Measurements from ENCODE around the gene ECE1.

Gene ECE1

DNA sequence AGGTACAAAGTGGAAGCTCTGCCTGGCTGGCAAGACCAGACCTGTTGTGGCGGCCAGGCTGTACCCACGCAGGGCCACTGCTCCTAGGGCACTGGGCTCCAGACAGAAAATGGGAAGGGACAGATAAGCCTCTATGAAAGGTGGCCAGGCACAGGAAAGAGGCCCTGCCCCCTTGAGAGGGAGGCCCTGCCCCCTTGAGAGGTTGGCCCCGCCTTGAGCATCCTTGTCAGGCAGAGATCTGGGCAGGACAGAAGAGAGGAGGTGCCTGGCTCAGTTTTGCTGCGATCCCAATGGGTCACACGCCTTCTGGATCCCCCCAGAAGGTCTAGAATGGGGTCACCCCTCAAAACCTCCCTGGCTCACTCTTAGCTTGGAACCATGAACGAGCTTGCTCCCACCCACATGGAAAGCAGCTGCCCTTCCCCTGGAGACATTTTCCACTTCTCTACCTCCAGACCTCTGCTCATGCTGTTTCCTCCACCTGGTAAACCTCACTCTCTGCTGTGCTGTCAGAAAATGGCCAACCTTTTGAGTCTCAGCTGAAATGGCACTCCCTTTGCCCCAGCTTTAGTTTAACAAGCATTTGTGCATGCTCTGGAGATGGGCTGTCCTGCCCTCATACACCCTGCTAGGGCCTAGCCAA, 17.5 kb upstream of the ECE1 start:
- DNase-seq: no peak

DNA sequence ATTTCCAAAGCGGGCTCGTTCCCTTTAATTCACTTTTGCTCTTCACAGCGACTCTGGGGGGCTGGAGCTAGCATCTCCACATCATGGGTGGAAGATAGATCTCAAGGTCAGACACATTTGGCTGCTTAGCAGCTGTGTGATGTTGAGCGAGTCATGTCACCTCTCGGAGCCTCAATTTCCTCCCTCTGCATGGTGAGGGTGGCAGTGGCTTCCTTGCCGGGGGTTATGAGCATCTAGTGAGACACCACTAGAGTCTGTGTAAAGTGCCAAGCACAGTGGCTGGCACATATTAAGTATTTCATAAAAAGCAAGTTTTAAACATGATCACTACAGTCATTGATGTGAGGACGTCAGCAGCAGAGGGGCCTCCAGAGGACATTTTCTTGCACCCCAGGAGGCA, 16.9 kb upstream of the ECE1 start:
- DNase-seq: no peak

DNA sequence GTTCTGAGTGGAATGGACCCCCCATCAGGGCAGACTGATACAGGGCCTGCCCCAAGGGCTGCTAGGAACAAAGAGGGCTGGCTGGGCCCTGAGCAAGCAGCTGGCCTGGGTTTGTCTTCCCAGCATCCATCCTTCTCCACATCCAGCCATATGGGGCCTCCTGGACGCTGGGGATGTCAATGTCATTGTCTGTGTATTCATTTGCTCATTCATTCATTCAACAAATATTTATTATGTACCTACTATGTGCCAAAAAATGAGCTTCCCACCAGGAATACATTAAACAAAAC, 15.6 kb upstream of the ECE1 start:
- DNase-seq: no peak

DNA sequence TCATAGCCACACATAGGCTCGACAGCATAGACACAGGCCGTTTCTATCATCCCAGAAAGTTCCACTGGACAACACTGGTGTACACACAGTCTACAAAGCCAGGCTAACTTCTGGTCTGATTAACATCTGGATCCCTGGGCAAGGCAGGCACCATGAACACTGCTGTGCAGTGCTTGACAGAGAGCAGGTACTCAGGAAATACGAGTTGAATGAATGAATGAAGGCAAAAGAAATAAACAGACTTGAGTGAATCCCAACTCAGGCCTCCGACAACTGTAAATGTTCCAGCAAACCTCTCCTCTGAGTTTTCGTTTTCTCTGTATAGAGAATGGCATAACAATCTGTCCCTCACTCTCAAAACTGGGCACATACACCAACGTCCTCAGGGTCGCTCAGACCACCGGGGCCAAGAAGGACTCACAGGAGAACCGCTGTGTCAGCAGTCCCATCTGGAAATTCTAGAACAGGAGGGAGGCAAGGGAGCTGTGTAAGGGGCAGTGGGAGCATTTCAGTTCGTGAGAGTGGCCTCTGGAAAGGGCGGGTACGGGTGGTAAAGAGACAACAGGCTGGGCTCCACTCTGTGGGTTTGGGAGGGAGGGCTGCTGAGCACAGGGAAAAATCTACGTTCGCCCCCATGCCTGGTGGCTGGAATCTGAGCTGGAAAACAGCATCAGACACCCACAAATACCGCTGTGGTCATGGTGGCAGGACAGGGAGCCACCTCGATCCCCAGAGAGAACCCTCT, 15.1 kb upstream of the ECE1 start:
- DNase-seq: no peak

DNA sequence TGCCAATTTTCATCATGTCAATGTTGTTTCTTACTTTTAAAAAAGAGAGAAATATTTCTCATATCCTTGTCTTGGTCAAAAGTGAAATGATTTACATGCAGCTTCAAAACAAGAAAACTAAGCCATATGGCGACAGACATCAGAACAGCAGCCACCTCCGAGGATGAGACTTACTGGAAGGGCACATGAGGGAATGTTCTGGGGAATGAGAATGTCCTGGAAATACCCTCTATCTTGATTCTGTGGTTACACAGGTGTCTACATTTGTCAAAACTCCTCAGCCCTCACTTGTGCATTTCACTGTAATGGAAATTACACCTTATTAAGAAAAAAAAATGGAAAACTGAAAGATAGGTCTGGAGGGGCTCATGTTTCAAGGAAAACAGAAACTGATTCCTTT, 14.2 kb upstream of the ECE1 start:
- no peak for DNase-seq

DNA sequence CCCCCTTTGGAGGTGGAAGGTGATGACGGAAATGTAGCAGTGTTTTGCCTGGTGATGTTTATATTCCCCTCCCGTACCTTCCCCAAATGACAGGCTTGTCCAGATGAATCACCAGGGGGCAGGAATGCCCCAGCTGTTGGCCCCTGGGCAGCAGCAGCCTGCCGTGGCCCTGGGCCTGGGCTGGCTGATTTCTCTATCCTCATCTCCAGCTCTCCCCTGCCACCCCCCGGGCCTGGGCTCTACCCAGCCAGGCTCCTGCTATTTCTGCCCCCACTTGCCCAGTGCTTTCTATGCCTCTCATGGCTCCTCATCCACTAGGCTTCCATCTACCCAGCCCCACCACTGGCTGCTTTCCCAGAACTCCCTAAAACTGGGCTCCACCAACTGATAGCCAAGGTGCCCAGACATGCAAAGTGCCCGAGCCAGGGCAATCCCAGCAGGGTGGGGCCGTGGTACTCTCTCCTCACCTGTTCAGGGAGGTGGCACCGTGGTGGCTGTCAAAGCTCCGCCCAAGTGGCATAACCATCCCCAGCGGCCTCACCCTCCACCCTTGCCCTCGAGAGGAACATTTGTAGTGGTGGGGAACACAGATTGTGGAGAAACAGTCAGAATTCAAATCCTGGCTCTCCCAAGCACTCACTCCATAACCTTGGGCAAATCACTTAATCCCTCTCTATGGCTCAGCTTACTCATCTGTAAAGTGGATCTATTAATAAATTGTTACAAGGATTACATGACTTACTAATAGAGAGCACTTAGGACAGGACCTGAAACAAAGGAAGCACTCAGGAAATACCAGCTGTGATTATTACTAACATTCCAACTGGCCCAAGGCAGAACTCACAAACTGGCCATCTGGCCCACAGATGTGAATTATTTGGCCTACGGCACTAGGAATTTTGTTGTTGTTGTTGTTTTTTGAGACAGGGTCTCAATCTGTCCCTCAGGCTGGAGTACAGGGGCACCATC, 12.8 kb upstream of the ECE1 start:
- DNase-seq: no peak

DNA sequence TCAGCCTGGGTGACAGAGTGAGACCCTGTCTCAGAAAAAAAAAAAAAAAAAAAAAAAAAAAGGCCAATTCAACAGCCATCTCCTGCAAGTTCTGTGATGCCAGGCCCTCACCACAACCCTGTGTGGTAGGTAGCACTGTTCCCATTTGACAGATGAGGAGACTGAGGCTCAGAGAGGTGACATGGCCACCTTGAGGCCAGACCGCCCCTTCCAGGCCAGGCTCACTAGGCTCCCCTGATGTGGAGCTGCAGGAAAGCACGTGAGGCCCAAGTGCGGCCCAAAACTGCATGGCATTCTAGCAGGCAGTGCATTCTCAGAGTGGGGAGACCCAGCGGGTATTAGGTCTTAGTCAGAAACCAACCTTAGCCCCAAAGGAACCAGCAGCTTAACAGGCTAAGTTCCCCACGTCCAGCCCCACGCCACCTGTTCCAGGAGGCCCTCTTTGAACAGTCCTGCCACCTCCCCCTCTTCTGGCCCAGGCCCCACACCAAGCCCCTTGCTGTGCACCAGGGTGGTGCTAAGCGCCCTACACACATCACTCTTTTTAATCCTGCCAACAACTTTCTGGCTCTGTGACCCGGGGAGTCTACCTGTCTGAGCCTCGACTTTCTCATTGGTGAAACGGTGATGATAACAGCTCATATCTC, 11.7 kb upstream of the ECE1 start:
- DNase-seq: no peak

DNA sequence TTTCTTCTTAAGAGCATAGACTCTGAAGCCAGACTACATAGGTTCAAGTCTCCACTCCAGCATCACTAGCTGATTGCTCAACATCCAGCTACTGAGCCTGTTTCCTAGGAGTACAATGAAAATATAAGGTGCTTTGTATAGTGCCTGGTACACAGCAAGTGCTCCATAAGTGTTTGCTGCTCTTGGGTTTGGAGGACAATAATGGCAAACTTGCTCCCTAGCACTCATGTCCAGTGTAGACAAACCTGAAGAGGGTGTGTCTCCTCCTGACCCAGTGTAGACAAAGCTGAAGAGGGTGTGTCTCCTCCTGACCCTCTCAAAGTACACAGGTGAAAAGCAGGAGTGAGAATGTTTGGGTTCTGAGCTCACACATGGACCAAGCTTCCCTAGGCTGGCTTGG, 10.5 kb upstream of the ECE1 start:
- DNase-seq: no peak

DNA sequence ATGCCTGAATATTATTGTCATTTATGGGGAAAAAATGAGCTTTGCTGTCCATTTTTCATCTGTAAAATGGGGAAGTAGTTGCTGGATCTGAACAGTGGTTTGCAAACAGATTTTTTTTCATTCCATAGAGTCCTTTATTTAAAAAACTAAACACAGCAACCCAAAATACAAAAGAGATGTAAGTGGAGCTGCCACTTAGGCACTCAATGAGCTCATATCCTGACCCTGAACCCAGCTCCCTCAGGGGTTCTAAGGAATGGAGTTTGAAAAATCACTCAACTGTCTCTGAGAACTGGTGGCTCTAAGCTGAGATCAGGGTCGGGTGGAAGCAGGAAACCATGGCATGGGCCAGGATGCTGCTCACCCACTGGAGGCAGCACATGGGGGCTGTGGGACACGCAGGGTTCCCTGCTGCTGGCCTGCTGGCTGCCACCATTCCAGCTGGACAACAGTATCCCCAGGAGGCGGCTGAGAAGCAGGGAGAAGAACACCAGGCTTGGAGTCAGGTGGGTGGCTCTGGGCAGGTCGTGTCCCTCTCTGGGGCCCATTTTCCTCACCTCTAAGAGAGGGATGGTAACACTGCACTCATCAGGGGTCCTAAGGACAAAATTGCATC, 9.6 kb upstream of the ECE1 start:
- peak in 1 of 2 donors; percentile 16 for DNase-seq

DNA sequence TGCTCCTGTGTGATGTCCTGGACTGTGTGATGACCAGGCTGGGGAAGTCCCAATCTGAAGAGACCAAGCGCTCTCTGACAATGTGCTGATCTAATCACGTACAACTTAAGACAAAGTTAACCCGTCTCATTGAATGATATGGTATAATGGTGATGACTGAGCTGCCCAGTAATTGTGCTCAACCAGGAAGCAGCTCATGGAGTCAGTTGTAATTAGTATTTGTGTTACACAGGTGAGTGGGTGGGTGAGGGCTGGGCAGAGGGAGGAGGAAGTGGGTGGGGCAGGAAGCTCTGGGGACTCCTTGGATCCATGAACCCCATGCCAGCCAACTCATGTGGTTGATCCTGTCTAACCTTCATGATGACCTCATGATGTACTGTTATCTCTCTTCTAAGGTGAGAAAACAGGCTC, 8.7 kb upstream of the ECE1 start:
- DNase-seq: no peak

DNA sequence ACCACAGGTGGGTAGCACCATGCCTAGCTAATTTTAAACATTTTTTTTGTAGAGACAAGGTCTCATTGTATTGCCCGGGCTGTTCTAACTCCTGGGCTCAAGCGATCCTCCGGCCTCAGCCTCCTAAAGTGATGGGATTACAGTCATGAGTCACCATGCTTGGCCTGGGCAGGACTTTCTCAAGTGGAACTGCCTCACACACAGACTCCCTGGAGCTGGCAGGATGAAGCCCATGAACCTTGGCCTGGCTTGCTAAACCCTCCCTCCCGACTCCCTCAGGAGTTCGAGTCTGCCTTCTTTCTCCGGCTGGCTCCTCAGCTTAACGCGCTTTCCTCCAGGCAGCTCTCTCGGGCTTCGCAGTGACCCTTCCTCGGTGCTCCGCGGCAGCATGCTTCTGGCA, 7.7 kb upstream of the ECE1 start:
- DNase-seq: no peak

DNA sequence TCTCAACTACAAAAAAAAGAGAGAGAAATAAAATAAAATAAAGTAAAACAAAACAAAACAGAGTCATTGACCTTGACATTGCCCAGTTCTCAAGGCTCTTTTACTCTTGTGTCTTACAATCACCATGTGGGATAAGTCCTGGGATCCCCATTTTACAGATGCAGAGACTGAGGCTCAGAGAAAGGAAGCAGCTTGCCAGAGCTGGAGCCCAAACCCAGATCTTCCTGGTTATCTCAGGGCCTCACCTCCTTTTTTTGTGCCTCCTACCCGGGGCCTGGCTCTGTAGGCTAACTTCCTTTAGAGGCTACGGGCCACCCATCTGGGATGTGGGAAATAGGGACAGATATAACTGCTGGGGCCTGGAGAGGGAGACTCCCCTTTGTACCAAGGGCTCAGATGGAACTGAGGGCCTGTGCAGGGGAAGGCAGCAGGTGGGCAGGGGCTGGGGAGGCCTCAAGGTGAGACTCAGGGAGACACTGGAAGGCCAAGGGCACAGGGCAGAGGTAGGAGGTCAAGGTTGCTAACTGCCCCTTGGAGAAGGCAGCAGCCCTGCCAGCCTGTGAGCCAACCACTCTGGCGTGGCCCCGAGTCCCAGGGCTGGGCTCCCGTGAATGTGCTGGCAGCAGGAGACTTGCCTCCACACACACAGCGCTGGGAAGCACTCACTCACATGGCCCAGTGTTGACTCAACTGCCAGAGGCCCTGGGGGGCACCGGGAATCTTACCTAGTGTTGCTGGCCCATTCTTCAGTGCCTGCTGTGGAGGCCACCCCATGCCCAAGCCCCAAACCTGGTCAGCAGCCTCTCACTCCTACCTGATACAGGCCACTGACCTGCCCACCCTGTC, 6.5 kb upstream of the ECE1 start:
- no peak for DNase-seq

DNA sequence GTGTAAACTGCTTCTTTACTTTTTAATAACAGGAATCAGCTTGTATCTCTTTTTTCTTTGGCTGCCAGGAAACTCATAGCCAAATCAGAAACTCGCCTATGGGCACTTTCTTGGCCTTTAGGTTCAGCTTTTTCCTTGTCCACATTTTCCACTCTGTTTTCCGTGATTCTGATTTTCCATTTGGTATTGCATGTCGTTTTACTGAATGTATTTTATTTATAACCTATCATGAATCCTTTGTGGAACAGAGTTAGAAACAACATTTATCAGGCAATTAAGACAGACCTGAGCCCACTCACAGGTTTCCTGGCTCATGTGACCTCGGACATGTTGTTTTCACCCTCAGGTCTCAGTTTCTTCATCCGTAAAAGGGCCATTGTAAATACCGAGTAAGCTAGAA, 5.3 kb upstream of the ECE1 start:
- DNase-seq: no peak

DNA sequence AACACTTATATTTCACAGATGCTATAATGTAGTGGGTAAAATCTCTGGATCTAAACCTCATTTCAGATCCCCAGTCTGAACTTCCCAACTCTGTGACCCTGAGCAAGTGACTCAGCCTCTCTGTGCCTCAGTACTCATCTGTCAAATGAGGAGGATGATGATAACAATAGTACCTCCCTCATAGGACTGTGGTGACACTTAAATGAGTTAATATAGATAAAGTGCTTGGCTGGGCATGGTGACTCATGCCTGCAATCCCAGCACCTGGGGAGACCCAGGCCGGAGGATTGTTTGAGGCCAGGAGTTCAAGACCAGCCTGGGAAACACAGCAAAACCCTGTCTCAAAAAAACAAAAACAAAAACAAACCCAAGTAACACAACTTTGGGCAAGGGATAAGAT, 4.7 kb upstream of the ECE1 start:
- peak; percentile 7 to 46 for DNase-seq

DNA sequence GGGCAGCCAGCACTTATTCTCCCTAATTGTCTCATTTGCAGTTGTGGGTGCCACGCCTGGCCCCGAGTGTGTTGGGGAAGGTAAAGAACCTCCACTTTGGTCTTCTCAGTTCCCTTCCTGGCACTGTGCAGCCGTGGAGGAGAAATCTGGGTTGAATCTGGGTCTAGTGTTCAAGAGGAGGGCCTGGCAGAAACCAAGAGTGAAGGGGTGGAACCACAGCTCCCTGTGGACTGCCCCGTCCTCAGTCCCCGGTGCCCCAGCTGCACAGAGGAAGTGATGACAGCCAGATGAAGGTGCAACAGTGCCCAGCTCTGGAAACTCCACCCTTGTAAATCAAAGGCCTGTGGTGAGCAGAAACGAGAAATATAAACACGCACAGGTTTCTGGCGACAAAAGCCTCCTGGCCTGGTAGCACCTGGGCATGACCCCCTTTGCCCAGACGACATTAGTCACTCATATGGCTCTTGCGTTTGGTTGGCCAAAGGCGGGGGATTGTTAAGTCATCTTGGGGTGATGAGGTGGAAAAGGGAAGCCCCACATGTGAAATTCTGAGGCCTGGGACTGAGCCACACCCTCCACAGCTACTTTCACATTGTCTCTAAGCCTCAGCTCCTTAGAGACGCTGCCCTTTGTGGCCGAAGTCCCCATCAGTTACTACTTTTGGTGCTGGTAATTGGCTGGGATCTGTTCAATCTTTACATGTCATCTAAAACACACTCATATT, 4.2 kb upstream of the ECE1 start:
- peak; percentile 81 to 86 for DNase-seq

DNA sequence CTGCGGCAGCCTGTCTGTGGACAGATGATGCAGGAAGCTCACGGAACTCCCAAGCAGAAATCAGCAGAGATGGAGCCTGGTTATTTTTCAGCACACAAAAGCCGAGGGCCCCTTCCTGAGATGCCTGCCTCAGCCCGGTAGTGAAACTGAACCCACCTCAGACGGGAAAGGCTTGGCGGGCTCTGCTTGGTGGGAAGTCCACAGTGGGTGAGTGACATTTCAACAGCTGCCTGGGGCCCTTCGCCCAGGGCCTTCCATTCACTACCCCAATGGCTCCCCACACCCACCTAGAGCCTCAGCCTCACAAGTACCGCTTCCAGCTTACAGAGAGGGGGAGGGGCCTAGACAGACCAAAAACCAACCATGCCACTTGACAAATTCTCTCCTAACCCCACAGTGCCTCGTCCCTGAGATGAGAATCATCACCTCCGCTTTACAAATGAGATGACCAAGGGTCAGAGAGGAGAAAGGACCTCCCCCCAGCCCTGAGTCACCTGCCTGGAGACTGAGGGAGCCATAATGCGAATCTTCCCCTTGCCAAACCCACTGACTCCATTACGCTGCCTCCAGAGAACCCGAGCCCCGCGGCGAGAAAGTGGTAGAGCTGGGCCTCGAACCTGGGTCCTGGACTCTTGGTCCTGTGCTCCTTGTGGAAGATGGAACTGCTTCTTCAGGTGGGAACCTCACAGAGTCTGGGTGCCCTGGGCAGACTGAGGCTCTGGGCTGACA, 3.4 kb upstream of the ECE1 start:
- no peak for DNase-seq

DNA sequence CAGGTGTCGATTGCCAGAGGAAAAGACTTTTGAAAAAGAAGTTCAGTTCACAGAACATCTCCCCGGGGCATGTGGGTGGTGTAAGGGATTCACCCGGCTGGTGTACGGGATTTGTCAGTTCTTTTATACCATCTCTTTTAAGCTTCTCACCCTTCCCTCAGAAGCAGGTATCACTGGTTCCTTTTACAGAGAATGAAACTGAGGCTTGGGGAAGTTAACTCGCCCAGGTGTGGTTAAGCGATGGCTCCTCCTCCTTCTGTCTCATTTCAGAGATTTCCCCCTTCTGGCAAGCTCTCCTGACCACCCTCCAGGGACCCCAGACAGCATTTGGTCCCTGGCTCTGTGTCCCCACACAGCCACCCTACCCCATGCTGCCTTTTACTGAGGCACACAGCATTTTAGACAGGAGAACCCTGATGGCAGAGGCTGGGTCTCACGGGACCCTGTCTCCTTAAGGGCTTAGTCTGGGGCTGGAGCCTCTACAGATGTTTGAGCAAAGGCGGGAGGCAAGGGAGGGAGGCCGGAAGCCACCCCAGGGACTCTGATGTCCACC, 2.8 kb upstream of the ECE1 start:
- no peak for DNase-seq

DNA sequence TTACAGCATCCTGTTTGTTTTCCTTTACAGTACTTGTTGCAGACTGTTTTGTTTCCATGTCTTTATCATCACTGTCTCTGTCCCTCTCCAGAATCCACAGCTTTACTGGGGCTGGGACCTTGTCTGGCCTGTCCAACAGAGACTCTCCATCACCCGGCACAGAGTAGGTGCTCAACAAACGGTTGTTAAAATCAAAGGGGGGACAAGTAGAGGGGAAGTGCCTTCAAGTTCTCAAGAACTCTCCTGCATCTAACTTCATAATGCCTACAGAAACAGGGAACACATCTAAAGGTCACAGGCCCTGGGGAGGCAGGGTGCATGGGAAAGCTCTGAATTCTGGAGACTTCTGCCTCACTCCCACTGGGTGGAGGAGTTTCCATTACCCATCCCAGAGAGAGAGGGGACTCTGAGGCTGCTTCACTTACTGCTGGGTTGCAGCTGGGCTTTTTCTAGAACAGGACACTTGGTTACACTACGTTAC, 2.3 kb upstream of the ECE1 start:
- no peak for DNase-seq

DNA sequence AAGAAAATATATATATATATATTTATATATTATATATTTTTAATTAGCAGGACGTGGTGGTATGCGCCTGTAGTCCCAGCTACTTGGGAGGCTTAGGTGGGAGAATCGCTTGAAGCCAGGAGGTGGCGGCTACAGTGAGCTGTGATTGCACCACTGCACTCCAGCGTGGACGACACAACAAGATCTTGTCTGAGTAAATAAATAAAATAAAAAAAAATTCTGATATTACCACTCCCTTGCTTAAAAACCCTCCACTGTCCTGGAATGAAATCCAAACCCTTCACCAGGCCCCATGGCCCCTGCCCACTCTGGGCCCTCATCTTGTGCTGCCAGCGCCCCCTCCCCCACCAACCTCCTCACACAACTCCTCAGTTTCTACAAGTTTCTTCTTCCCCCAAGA, 1.7 kb upstream of the ECE1 start:
- DNase-seq: no peak

DNA sequence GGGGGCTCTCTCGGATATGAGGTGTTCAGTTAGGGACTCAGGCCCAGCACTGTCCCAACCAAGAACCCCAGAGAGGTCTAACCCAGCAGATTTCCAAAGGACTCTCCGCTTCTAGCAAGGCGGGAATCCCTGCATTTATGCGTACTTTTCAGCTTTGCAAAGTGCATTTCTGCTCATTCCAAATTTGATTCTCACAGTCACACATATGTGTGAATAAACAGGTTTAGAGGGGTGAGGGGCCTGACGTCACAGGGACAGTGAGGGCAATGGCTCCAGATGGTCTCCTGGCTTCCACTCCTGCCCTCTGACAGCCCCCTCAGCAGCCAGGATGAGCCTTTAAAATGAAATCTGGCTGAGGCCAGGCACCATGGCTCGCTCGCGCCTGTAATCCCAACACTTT, 921 bp upstream of the ECE1 start:
- no peak for DNase-seq

Data from inflammatory macrophage (primary cell).